DND-41 (cell line): ENCODE measurements around the gene AKAP13.

ENCODE experiments used
- ATAC-seq: fragments of 200-7000 bp; cut with Tn5 transposase; 3 replicates; pipeline ENCODE4 v1.9.1; 2021; ENCODE audit warnings: low read depth; ENCODE audit not compliant: insufficient read depth
- DNase-seq: peaks from one replicate; pipeline ENCODE4 v3.0.0-alpha.2; 2020
- H2AFZ ChIP-seq: 2 replicates; pipeline ENCODE4 v1.6.0; 2012; ENCODE audit warnings: low read depth, low read length
- H3K27ac ChIP-seq: 2 replicates; pipeline ENCODE4 v1.5.1; 2012; ENCODE audit warnings: low read length, inconsistent platforms
- H3K27me3 ChIP-seq: fragments of 200-600 bp; sonication (generic); 2 replicates; pipeline ENCODE4 v1.6.0; 2012; ENCODE audit warnings: low read length, mild to moderate bottlenecking, inconsistent platforms; ENCODE audit not compliant: insufficient read depth, poor library complexity
- H3K36me3 ChIP-seq: 2 replicates; pipeline ENCODE4 v1.5.1; 2012; ENCODE audit warnings: low read length, inconsistent platforms; ENCODE audit not compliant: insufficient read depth
- H3K4me1 ChIP-seq: 2 replicates; pipeline ENCODE4 v1.5.1; 2012; ENCODE audit warnings: mild to moderate bottlenecking, low read length; ENCODE audit not compliant: insufficient read depth
- H3K4me2 ChIP-seq: 2 replicates; pipeline ENCODE4 v1.6.0; 2012; ENCODE audit warnings: mild to moderate bottlenecking, moderate library complexity, low read length, inconsistent platforms; ENCODE audit not compliant: insufficient read depth
- H3K4me3 ChIP-seq, 2 experiments: fragments of 200-600 bp in 1 of 2; shearing (Covaris generic) in 1 of 2; 2 replicates each; pipeline ENCODE4 v1.5.1; 2012 to 2016; ENCODE audit warnings: inconsistent platforms in 2 of 2, low read length in 2 of 2, mild to moderate bottlenecking in 2 of 2, low read depth in 1 of 2, moderate library complexity in 1 of 2
- H3K79me2 ChIP-seq: 2 replicates; pipeline ENCODE4 v1.6.0; 2012; ENCODE audit warnings: low read length, inconsistent platforms; ENCODE audit not compliant: insufficient read depth
- H3K9ac ChIP-seq: 2 replicates; pipeline ENCODE4 v1.6.0; 2012; ENCODE audit warnings: low read depth, mild to moderate bottlenecking, inconsistent platforms, low read length, moderate library complexity
- H3K9me3 ChIP-seq: 2 replicates; pipeline ENCODE4 v1.5.1; 2012; ENCODE audit warnings: low read length, moderate library complexity, mild to moderate bottlenecking, inconsistent platforms; ENCODE audit not compliant: insufficient read depth, severe bottlenecking
- H4K20me1 ChIP-seq: 2 replicates; pipeline ENCODE4 v1.6.0; 2012; ENCODE audit warnings: low read length; ENCODE audit not compliant: insufficient read depth
- CTCF ChIP-seq: IDR thresholded peaks from 2 replicates; pipeline ENCODE4 v1.5.1; 2012; ENCODE audit warnings: borderline replicate concordance, low read length, moderate library complexity, mild to moderate bottlenecking; ENCODE audit not compliant: poor library complexity, severe bottlenecking; ENCODE audit errors: extremely low read depth
- EZH2 ChIP-seq: IDR thresholded peaks from 3 replicates; pipeline ENCODE4 v1.6.1; 2012; ENCODE audit warnings: borderline replicate concordance, low read depth, mild to moderate bottlenecking, moderate library complexity, low read length, inconsistent platforms; ENCODE audit not compliant: severe bottlenecking

The AKAP13 gene

GRCh38 chr15:85379403-85380131, 836 bp upstream of the AKAP13 start:
- TF ChIP-seq EZH2 (no peak), CTCF (no peak)
- Histone ChIP-seq H3K4me1 (peaks cover 19% of the 10 kb centered on the region), H4K20me1 (peaks cover 13% of the 10 kb centered on the region; the same call in 1 of the 2 replicates), H3K36me3 (no peaks in the 10 kb centered on the region), H2AFZ (peak overlapping the region; percentile 59), H3K9me3 (no peaks in the 10 kb centered on the region), H3K27ac (peak overlapping the region; percentile 36; the same call in 1 of the 2 replicates), H3K27me3 (no peaks in the 10 kb centered on the region), H3K9ac (peak overlapping the region; percentile 65), H3K4me2 (peak overlapping the region; percentile 76), H3K4me3 (peak overlapping the region; percentile 34 to 83; a peak in 3 of 4 replicates), H3K79me2 (peaks cover 12% of the 10 kb centered on the region)
- peak; percentile 23 for DNase-seq
- no peak for ATAC-seq

- peaks cover 19% of the 10 kb centered on the region for H3K79me2 ChIP-seq
- ATAC-seq (peak; percentile 55), DNase-seq (peak; percentile 60)
- peaks cover 17% of the 10 kb centered on the region; the same call in 1 of the 2 replicates for H4K20me1 ChIP-seq
- H3K4me3 ChIP-seq = peak overlapping the region; percentile 43 to 83; a peak in 3 of 4 replicates
- no peaks in the 10 kb centered on the region for H3K9me3 ChIP-seq
- no peaks in the 10 kb centered on the region for H3K27me3 ChIP-seq
- peak overlapping the region; percentile 67 for H3K27ac ChIP-seq
- TF ChIP-seq CTCF = no peak
- TF ChIP-seq EZH2 = no peak
- H3K36me3 ChIP-seq = no peaks in the 10 kb centered on the region
- peak overlapping the region; percentile 65 for H3K9ac ChIP-seq
- H3K4me2 ChIP-seq = peak overlapping the region; percentile 76
- peak overlapping the region; percentile 77 for H2AFZ ChIP-seq
- H3K4me1 ChIP-seq = peaks cover 19% of the 10 kb centered on the region
Measured at GRCh38 chr15:85380812-85381642, 624 bp downstream of the AKAP13 start.

- peak overlapping the region in 1 of 2 experiments; percentile 83; a peak in 3 of 4 replicates for H3K4me3 ChIP-seq
- DNase-seq (no peak), ATAC-seq (no peak)
- H3K9me3 ChIP-seq = no peaks in the 10 kb centered on the region
- H4K20me1 ChIP-seq = peaks cover 17% of the 10 kb centered on the region; the same call in 1 of the 2 replicates
- peak overlapping the region; percentile 65 for H3K9ac ChIP-seq
- TF ChIP-seq CTCF = no peak
- TF ChIP-seq EZH2 = no peak
- no peak overlapping the region for H2AFZ ChIP-seq
- H3K27ac ChIP-seq = no peak overlapping the region
- peaks cover 22% of the 10 kb centered on the region for H3K79me2 ChIP-seq
- peaks cover 19% of the 10 kb centered on the region for H3K4me1 ChIP-seq
- H3K27me3 ChIP-seq = no peaks in the 10 kb centered on the region
- H3K36me3 ChIP-seq = no peaks in the 10 kb centered on the region
- H3K4me2 ChIP-seq = peak overlapping the region; percentile 76
Measured at GRCh38 chr15:85381850-85382751, 1.7 kb downstream of the AKAP13 start.
